ENCODE measurements around the gene UNC5C.

Gene UNC5C

DNA sequence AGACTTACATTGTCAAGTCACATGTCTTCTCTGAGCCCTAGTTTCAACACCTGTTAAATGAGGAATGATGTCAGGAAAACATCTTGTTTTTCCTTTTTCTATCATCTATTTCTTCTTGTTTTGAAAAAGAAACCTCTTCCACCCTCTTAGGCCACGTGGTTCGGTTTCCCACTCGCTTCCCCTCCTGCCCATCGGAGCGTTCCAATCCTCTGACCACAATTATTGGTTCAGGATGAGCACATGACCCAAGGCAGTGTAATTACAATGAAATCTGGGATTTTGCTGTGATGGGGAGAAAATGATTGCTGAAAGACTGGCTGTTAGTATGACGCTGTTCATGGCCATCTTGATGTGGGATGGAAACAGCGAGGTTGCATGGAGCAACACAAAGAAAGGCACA, 186.7 kb downstream of the UNC5C start:
- TF ChIP-seq, protein P1, sequence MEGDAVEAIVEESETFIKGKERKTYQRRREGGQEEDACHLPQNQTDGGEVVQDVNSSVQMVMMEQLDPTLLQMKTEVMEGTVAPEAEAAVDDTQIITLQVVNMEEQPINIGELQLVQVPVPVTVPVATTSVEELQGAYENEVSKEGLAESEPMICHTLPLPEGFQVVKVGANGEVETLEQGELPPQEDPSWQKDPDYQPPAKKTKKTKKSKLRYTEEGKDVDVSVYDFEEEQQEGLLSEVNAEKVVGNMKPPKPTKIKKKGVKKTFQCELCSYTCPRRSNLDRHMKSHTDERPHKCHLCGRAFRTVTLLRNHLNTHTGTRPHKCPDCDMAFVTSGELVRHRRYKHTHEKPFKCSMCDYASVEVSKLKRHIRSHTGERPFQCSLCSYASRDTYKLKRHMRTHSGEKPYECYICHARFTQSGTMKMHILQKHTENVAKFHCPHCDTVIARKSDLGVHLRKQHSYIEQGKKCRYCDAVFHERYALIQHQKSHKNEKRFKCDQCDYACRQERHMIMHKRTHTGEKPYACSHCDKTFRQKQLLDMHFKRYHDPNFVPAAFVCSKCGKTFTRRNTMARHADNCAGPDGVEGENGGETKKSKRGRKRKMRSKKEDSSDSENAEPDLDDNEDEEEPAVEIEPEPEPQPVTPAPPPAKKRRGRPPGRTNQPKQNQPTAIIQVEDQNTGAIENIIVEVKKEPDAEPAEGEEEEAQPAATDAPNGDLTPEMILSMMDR (conservative IDR thresholded peaks at IDR 0.05; ENCODE audit: low read depth, low read length): no peak
- H3K27ac ChIP-seq: no peak overlapping the region
- H3K9ac ChIP-seq: no peak overlapping the region
- no peak overlapping the region for H3K4me3 ChIP-seq (IDR thresholded peaks at IDR 0.05; ENCODE audit: insufficient read depth, low read depth, low read length)
- no peak overlapping the region for H2AFZ ChIP-seq (ENCODE audit: low read depth)
- H3K4me2 ChIP-seq: no peak overlapping the region
- H3K36me3 ChIP-seq (ENCODE audit: insufficient read depth): no peaks in the 10 kb centered on the region
- no peaks in the 10 kb centered on the region for H3K27me3 ChIP-seq (ENCODE audit: insufficient read depth, low read depth)
- no peaks in the 10 kb centered on the region for H4K20me1 ChIP-seq (ENCODE audit: insufficient read depth)
- no peaks in the 10 kb centered on the region for H3K79me2 ChIP-seq (ENCODE audit: insufficient read depth, low read depth)
- peaks cover 12% of the 10 kb centered on the region for H3K4me1 ChIP-seq (ENCODE audit: low read depth, poor library complexity, severe bottlenecking)

DNA sequence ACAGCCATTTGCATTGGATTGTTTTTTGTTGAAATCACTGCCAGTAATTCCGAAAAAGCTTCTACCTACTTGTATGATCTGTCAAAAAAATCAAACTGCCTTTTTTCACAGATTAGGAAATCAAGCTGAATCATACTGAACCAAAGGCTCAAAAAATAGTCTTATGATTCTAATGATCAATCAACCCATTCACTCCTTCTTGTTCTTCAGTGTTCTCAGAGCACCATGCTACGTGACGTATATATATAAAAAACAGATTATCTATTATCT, 187.1 kb downstream of the UNC5C start:
- H3K4me1 ChIP-seq (ENCODE audit: low read depth, poor library complexity, severe bottlenecking): peaks cover 12% of the 10 kb centered on the region

DNA sequence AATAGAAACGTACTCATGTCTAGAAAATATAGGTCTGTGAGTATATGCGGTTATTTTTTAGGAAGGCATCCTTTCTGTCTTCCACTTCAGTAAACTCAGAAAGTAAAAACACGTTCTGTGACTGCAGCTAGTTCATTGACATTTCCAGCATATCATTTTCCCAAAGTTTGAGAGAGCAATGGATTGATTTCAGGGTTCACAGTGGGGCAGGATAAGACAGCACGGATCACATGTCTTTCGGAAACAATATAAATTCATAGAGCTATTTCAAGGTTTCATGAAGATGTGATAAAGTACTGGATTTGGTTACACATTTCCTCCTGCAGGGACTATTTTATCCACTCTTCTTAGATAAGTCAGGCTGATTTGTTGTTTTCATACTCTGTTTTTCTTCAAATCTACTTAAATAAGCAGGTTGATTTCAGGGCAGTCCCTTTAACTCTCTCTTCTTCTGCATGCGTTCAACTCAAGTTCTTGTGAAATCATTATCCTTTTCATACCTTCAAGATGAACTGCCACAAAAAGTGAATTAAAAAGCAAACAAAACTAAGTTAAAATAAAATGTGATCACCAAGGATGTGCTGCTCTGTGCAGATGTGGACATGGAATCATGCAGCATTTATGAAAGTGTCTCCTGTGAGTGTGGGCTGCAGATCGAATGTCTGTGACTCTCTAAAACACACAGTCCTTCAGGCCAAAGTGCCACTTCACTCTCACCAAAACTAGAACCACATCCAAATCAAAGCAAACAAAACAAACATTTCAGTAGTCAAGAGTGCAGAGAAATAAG, 187.7 kb downstream of the UNC5C start:
- peaks cover 12% of the 10 kb centered on the region for H3K4me1 ChIP-seq (ENCODE audit: low read depth, poor library complexity, severe bottlenecking)
- TF ChIP-seq, protein P1 (conservative IDR thresholded peaks at IDR 0.05; ENCODE audit: low read depth, low read length): no peak
- no peak overlapping the region for H3K4me2 ChIP-seq
- H3K36me3 ChIP-seq (ENCODE audit: insufficient read depth): no peaks in the 10 kb centered on the region; the same call in 1 of the 2 replicates
- no peak overlapping the region for H2AFZ ChIP-seq (ENCODE audit: low read depth)
- H3K9ac ChIP-seq: no peak overlapping the region
- H4K20me1 ChIP-seq (ENCODE audit: insufficient read depth): no peaks in the 10 kb centered on the region
- no peak overlapping the region for H3K4me3 ChIP-seq (IDR thresholded peaks at IDR 0.05; ENCODE audit: insufficient read depth, low read depth, low read length)
- H3K27me3 ChIP-seq (ENCODE audit: insufficient read depth, low read depth): no peaks in the 10 kb centered on the region
- no peak overlapping the region for H3K27ac ChIP-seq
- no peaks in the 10 kb centered on the region for H3K79me2 ChIP-seq (ENCODE audit: insufficient read depth, low read depth)

More for the DNA sequence above, 187.1 kb downstream of the UNC5C start:
- no peak overlapping the region for H3K4me2 ChIP-seq
- H3K4me3 ChIP-seq (IDR thresholded peaks at IDR 0.05; ENCODE audit: insufficient read depth, low read depth, low read length): no peak overlapping the region
- H4K20me1 ChIP-seq (ENCODE audit: insufficient read depth): no peaks in the 10 kb centered on the region
- H3K36me3 ChIP-seq (ENCODE audit: insufficient read depth): no peaks in the 10 kb centered on the region
- H3K79me2 ChIP-seq (ENCODE audit: insufficient read depth, low read depth): no peaks in the 10 kb centered on the region
- TF ChIP-seq, protein P1 (conservative IDR thresholded peaks at IDR 0.05; ENCODE audit: low read depth, low read length): no peak
- no peaks in the 10 kb centered on the region for H3K27me3 ChIP-seq (ENCODE audit: insufficient read depth, low read depth)
- no peak overlapping the region for H2AFZ ChIP-seq (ENCODE audit: low read depth)
- H3K27ac ChIP-seq: no peak overlapping the region
- no peak overlapping the region for H3K9ac ChIP-seq

DNA sequence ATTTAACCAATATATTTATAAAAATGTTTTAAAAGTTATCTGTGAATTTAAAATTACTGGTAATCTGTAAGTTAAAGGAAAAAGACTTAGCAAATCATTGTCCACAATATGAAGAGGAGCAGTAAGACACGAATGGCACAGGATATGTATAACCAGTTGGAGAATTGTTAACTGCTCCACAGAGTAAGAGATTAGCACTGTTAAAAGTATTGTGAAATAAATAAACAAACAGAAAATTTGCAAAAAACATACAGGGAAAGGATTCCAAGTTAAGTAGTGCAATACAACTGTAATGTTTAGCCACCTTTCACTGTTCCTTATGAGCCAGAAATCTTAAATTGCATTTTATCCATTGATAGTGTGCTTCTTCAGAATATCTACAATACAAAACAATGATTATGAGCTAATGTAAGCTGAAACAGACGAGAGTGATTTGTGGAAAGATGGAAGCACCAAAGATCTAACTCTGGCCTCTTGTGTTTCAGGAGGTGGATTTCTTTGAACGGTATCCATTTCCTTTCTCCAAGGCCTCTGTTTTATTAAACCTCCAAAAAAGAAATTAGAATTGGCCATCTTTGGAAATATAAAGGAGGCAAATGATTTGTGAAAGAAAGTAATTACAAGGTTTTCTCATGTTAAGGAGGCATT, 188.4 kb downstream of the UNC5C start:
- TF ChIP-seq, protein P1 (conservative IDR thresholded peaks at IDR 0.05; ENCODE audit: low read depth, low read length): no peak
- Histone ChIP-seq H2AFZ (ENCODE audit: low read depth) (no peak overlapping the region), H3K4me3 (IDR thresholded peaks at IDR 0.05; ENCODE audit: insufficient read depth, low read depth, low read length) (no peak overlapping the region), H3K9ac (no peak overlapping the region), H4K20me1 (ENCODE audit: insufficient read depth) (no peaks in the 10 kb centered on the region), H3K4me1 (ENCODE audit: low read depth, poor library complexity, severe bottlenecking) (peaks cover 12% of the 10 kb centered on the region), H3K36me3 (ENCODE audit: insufficient read depth) (no peaks in the 10 kb centered on the region; the same call in 1 of the 2 replicates), H3K27ac (no peak overlapping the region), H3K27me3 (ENCODE audit: insufficient read depth, low read depth) (no peaks in the 10 kb centered on the region), H3K79me2 (ENCODE audit: insufficient read depth, low read depth) (no peaks in the 10 kb centered on the region), H3K4me2 (no peak overlapping the region)
